ENCODE data around the gene ZNF837.
A peak's percentile ranks its signal among the peaks of the same experiment; 100 is the strongest.
"Not testable (repeated sequence)": the region's sequence is repeated elsewhere in the genome, so short reads cannot be mapped to it uniquely, and the experiment has no call there.

The ZNF837 gene

DNA sequence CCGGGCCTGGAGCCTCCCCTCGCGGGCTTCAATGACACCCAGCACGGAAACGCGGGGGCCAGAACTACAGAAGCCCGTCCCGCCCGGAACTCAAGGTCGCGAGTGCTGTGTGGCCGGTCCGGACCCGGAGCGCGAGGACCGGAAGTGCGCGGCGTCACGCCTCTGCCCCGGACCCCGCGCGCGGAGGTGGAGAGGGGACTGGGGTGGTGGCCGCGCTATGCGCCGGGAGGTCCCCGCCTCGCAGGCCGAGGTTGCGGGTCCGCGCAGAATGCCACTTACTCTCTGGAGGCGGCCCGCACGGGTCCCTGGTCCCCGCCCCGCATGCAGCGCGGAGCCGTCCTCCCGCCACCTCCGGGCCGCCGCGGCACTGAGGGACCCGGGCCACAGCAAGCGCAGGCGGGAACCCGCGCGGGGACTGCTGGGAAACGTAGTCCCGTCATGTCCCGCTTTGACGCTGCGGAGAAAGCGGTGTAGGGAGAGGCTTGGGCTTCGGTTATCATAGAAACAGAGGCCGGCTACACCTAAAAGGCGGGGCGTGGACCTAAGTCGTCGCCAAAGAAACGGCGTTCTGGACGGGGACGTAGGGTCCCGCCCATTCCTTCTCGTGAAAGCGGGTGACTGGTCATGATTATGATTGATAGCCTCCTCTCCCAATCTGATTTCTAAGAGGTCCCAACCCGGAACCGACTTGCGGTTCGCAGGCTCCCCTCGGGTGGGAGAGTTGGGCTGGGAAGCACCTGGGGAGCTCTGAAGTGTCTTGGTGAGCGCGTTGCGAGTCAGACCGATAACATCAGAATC lies at the start of gene ZNF837:
Gene ZNF837, minus strand, starts transcription at position 369 of the 798 bp plus-strand sequence. CDS start 11,698 bp downstream, outside the sequence.
- Histone ChIP-seq H3K36me3 (ENCODE audit: control insufficient read depth, insufficient read depth, low read length) (no peaks in the 10 kb centered on the region), H3K9me3 (ENCODE audit: control insufficient read depth, insufficient read depth, low read length) (no peaks in the 10 kb centered on the region), H3K4me1 (ENCODE audit: control insufficient read depth, insufficient read depth, low read length) (peaks cover 3% of the 10 kb centered on the region), H3K9ac (ENCODE audit: low read depth, low read length) (peak within 1 kb of the TSS; percentile 90), H3K27me3 (ENCODE audit: control insufficient read depth, insufficient read depth, low read length) (no peaks in the 10 kb centered on the region), H3K4me3 (ENCODE audit: low read depth, low read length) (peak within 1 kb of the TSS; percentile 92)

DNA sequence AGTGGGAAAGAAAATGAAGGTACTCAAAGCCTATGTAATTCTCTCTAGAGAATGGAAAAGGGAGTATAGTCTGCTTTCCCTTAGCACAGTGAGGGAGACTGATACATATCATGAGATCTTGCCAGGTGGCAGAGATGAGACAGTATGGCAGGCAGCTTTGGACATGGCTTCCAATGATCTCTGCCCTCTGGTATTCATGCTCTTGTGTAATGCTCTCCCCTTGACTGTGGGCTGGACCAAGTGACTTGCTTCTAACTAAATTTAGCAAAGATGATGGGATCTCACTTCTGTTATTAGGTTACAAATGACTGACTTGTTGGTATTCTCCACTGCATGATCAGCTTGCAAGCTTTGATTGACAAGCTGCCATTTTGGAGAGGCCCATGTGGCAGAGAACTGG lies 48.9 kb upstream of the ZNF837 start:
- Histone ChIP-seq H3K27me3 (ENCODE audit: control insufficient read depth, insufficient read depth, low read length) (no peaks in the 10 kb centered on the region), H3K9me3 (ENCODE audit: control insufficient read depth, insufficient read depth, low read length) (peaks cover 48% of the 10 kb centered on the region), H3K4me1 (ENCODE audit: control insufficient read depth, insufficient read depth, low read length) (no peaks in the 10 kb centered on the region), H3K36me3 (ENCODE audit: control insufficient read depth, insufficient read depth, low read length) (peaks cover 34% of the 10 kb centered on the region), H3K9ac (ENCODE audit: low read depth, low read length) (no peak overlapping the region), H3K4me3 (ENCODE audit: low read depth, low read length) (no peak overlapping the region)

DNA sequence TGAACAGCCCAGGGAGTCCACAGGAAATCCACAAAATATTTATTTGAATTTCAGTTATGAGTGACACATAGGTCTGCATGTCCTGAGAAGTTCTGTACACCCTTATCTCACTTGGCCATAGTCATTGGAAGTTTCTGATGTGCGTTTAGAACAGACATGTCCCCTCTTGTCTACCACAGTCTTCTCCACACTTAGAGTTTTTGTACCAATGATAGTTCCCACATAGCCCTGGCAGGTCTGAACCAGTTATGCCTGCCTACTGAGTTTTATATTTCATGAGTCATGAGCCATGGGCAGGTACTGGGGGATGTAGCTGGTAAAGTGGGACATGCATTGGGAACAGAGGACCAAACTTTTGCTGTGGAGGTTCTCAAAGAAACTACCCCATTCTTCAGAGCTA lies 47.8 kb upstream of the ZNF837 start:
- no peaks in the 10 kb centered on the region for H3K4me1 ChIP-seq (ENCODE audit: control insufficient read depth, insufficient read depth, low read length)
- H3K9me3 ChIP-seq (ENCODE audit: control insufficient read depth, insufficient read depth, low read length), result peaks cover 37% of the 10 kb centered on the region
- no peak overlapping the region for H3K9ac ChIP-seq (ENCODE audit: low read depth, low read length)
- no peaks in the 10 kb centered on the region for H3K27me3 ChIP-seq (ENCODE audit: control insufficient read depth, insufficient read depth, low read length)
- H3K4me3 ChIP-seq (ENCODE audit: low read depth, low read length), result no peak overlapping the region
- peaks cover 22% of the 10 kb centered on the region for H3K36me3 ChIP-seq (ENCODE audit: control insufficient read depth, insufficient read depth, low read length)

DNA sequence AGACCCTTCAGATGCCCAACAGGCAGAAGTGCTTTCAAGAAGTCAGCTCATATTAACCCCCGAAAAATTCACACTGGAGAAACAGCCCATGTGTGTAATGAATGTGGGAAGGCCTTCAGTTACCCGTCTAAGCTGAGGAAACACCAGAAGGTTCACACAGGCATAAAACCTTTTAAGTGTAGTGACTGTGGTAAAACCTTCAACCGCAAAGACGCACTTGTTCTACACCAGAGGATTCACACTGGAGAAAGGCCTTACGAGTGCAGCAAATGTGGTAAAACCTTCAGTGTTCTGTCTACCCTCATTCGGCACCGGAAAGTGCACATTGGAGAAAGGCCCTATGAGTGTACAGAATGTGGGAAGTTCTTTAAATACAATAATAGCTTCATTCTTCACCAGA lies 36.2 kb upstream of the ZNF837 start:
- Histone ChIP-seq H3K36me3 (ENCODE audit: control insufficient read depth, insufficient read depth, low read length) (peaks cover 8% of the 10 kb centered on the region), H3K9me3 (ENCODE audit: control insufficient read depth, insufficient read depth, low read length) (no peaks in the 10 kb centered on the region), H3K27me3 (ENCODE audit: control insufficient read depth, insufficient read depth, low read length) (no peaks in the 10 kb centered on the region), H3K9ac (ENCODE audit: low read depth, low read length) (no peak overlapping the region), H3K4me1 (ENCODE audit: control insufficient read depth, insufficient read depth, low read length) (no peaks in the 10 kb centered on the region), H3K4me3 (ENCODE audit: low read depth, low read length) (no peak overlapping the region)

DNA sequence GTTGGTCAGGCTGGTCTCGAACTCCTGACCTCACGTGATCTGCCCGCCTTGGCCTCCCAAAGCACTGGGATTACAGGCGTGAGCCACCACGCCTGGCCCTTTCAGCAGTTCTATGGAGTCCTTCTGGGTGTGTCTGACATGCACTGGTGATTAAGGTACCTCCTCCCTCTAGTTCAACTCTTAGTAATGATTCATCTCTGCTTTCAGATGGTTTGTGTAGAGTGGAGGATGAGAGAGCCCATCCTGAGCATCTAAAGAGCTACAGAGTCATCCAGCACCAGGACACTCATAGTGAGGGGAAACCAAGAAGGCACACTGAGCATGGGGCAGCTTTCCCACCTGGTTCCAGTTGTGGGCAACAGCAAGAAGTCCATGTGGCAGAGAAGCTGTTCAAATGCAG lies 35.8 kb upstream of the ZNF837 start:
- Histone ChIP-seq H3K9ac (ENCODE audit: low read depth, low read length) (no peak overlapping the region), H3K4me3 (ENCODE audit: low read depth, low read length) (no peak overlapping the region), H3K27me3 (ENCODE audit: control insufficient read depth, insufficient read depth, low read length) (no peaks in the 10 kb centered on the region), H3K36me3 (ENCODE audit: control insufficient read depth, insufficient read depth, low read length) (peaks cover 8% of the 10 kb centered on the region), H3K4me1 (ENCODE audit: control insufficient read depth, insufficient read depth, low read length) (no peaks in the 10 kb centered on the region), H3K9me3 (ENCODE audit: control insufficient read depth, insufficient read depth, low read length) (no peaks in the 10 kb centered on the region)

DNA sequence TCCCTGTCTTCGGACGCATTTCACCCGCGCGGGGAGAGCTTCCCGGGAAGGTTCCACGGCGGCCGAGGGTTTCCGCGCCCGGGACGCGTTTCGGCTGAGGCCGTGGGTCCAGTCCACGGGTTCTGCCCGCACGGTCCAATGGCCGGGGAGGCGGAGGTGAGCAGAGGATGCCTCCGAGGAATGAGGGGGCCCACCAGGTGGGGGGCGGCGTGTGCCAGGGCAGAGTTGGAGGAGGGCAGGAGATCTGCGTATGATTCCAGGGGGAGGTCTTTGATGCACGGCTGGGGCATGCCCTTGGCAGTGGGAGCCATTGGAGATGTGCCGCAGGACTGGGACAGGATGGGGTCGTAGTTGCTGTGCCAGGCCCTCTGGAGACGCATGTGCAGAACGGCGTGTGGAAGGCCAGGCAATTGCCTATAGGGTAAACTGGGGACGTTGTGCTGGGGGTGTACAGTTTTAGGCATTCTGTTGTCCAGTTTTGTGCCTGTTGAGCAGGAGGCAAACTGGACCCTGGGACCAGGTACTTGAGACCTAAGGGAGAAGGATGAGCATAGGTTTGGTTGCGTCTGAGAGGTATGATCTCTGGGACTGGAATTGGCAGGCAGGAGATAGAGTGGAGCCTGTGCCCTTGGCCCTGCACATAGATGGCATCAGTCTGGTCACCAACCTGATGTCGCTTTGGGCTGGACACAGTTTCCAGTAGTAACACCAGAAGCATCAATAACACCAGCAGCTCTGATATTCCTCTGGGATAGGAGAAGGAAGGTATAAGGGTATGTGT lies 28.4 kb upstream of the ZNF837 start:
- H3K9me3 ChIP-seq (ENCODE audit: control insufficient read depth, insufficient read depth, low read length), result no peaks in the 10 kb centered on the region
- peaks cover 10% of the 10 kb centered on the region for H3K27me3 ChIP-seq (ENCODE audit: control insufficient read depth, insufficient read depth, low read length)
- H3K4me1 ChIP-seq (ENCODE audit: control insufficient read depth, insufficient read depth, low read length), result no peaks in the 10 kb centered on the region
- H3K36me3 ChIP-seq (ENCODE audit: control insufficient read depth, insufficient read depth, low read length), result no peaks in the 10 kb centered on the region
- H3K9ac ChIP-seq (ENCODE audit: low read depth, low read length), result peak overlapping the region; percentile 65
- H3K4me3 ChIP-seq (ENCODE audit: low read depth, low read length), result peak overlapping the region; percentile 94

DNA sequence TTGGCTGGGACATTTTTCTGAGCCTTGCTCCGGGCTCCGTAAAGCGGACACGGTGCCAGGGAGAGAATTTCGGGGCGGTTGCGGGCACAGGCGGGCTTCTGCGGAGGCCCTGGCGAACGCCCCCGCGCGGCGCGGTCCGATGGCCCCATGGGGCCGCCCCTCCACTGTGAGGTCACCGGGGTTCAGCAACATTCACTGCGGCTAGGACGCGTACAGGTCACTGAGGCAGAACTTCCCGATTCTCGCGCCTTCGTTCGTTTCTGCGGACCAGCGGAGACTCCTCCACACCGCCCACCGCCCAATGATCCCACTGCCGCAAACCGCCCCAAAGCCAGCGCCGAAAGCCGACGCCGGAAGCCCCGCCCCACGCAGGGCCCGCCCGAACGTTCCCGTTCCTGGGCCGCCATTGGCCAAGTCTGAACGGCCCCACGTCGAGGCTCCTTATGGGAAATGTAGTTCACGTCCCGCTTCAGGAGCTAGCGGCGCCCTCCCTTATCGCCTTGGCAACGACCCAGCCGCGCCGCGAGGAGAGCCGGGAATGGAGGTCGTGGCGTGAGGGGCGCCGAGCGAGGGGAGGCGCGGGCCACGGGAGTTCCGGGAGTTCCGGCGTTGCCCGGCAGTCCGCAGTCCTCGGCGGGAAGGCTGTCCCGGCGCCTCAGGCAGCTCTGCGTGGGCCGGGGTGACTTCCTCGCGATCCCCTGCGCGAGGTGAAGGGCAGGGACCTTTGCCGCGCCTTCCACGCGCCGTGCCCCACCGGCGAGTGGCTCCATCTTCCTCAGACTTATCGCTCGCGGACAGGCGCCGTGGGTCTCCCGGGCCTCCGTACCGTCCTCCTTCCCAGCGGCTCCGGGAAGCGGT lies 27.6 kb upstream of the ZNF837 start, which contains the start of gene ZNF584:
Gene ZNF584, plus strand, starts transcription at position 498 of the 858 bp plus-strand sequence. CDS start 499 bp downstream, outside the sequence.
- Histone ChIP-seq H3K9me3 (ENCODE audit: control insufficient read depth, insufficient read depth, low read length) (no peaks in the 10 kb centered on the region), H3K4me1 (ENCODE audit: control insufficient read depth, insufficient read depth, low read length) (no peaks in the 10 kb centered on the region), H3K36me3 (ENCODE audit: control insufficient read depth, insufficient read depth, low read length) (no peaks in the 10 kb centered on the region), H3K4me3 (ENCODE audit: low read depth, low read length) (peak within 1 kb of the TSS; percentile 94), H3K9ac (ENCODE audit: low read depth, low read length) (peak within 1 kb of the TSS; percentile 91), H3K27me3 (ENCODE audit: control insufficient read depth, insufficient read depth, low read length) (peaks cover 10% of the 10 kb centered on the region)

DNA sequence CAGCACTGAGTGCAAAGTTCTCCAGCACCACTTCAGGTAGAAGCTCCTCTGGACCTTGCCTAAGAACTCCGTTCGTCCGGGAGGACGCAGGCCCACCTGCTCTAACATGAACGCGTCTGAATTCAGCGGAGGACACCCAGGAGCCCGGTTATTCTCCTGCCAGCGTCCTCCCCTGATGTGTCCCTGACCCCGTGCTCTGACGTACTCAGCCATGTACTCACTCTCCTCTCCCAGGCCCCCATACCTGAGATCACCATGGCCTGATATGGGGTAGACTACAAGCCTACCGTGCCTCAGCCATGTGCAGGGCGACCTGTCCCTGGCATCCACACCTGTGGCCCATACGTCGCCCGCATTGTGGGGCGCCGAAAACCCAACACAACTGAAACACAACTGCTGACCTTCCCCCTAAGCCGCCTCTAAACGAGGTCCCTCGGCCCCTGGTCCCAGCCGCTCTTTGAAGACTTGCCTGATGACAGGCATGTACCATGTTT lies 26.9 kb upstream of the ZNF837 start:
- H3K9ac ChIP-seq (ENCODE audit: low read depth, low read length), result peak overlapping the region; percentile 91

DNA sequence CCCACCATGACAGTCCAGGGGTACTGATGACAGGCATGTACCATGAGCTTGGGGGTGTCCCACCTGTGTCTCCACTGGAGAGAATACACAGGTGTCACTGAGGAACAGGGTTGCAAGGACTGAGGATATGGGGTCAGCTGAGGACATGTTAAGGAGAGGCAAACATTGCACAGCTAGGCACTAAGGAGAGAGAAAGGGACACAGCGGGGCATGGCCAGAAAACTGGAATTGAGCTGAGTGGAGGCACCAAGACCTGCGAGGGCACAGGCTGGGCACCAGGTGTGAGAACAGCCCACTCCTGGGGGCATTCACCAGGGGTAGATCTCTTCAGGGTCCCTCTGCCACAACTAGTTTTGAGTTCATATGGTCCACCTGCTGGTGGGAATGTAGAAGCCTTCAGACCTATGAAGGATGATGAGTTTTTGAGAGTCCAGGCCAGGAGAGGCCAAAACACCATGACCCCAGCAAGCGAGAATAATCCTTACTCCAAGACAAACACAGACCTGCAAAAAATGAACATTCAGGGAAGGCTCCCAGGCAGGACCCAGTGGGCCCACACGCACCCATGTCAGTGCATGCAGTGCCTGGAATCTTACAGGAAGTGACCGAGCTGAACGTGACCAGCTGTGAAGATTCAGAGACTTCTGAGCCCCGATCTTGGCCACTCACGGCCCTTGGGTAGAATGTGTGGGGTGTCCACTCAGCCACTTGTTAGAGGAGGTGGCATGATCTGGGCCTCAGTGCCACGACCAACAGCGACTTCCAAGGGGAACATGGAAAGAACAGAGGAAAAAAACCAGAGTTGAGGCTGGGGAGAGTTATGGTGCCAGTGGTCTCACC lies 26.2 kb upstream of the ZNF837 start:
- Histone ChIP-seq H3K4me3 (ENCODE audit: low read depth, low read length) (peak overlapping the region; percentile 94), H3K9me3 (ENCODE audit: control insufficient read depth, insufficient read depth, low read length) (no peaks in the 10 kb centered on the region), H3K27me3 (ENCODE audit: control insufficient read depth, insufficient read depth, low read length) (peaks cover 10% of the 10 kb centered on the region), H3K9ac (ENCODE audit: low read depth, low read length) (peak overlapping the region; percentile 91), H3K36me3 (ENCODE audit: control insufficient read depth, insufficient read depth, low read length) (no peaks in the 10 kb centered on the region), H3K4me1 (ENCODE audit: control insufficient read depth, insufficient read depth, low read length) (no peaks in the 10 kb centered on the region)

More for the DNA sequence above, 26.9 kb upstream of the ZNF837 start:
- Histone ChIP-seq H3K4me1 (ENCODE audit: control insufficient read depth, insufficient read depth, low read length) (no peaks in the 10 kb centered on the region), H3K27me3 (ENCODE audit: control insufficient read depth, insufficient read depth, low read length) (peaks cover 10% of the 10 kb centered on the region), H3K4me3 (ENCODE audit: low read depth, low read length) (peak overlapping the region; percentile 94), H3K9me3 (ENCODE audit: control insufficient read depth, insufficient read depth, low read length) (no peaks in the 10 kb centered on the region), H3K36me3 (ENCODE audit: control insufficient read depth, insufficient read depth, low read length) (no peaks in the 10 kb centered on the region)

DNA sequence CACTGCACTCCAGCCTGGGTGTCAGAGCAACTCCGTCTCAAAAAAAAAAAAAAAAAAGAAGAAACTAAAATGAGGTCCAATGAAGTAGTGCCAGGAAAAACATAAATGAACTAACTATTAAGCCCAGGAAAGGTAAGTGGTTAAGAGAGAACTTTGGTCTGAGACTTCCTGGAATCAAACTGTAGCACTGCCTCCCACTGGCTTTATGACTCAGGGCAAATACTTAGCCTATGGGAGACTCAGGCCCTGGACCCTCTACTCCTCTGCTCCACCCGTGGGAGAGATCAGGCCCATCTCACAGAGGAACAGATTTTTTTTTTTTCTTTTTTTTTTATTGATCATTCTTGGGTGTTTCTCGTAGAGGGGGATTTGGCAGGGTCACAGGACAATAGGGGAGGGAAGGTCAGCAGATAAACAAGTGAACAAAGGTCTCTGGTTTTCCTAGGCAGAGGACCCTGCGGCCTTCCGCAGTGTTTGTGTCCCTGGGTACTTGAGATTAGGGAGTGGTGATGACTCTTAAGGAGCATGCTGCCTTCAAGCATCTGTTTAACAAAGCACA lies 23.2 kb upstream of the ZNF837 start:
- H3K9ac ChIP-seq (ENCODE audit: low read depth, low read length); H3K27me3 ChIP-seq (ENCODE audit: control insufficient read depth, insufficient read depth, low read length); H3K4me3 ChIP-seq (ENCODE audit: low read depth, low read length); H3K36me3 ChIP-seq (ENCODE audit: control insufficient read depth, insufficient read depth, low read length); H3K4me1 ChIP-seq (ENCODE audit: control insufficient read depth, insufficient read depth, low read length); H3K9me3 ChIP-seq (ENCODE audit: control insufficient read depth, insufficient read depth, low read length): not testable (repeated sequence)

All from iPS-15b (cell line).